Hematopoietic multipotent progenitor cell treated with erythropoietin and hydrocortisone succinate and interleukin-3 and kit ligand, for 17 days (in vitro differentiated cells): ENCODE data around the gene PPP2R1A.
A peak's percentile ranks its signal among the peaks of the same experiment; 100 is the strongest.
"Not testable (repeated sequence)": the region's sequence is repeated elsewhere in the genome, so short reads cannot be mapped to it uniquely, and the experiment has no call there.

Experiments used
- DNase-seq: peaks from one replicate; pipeline ENCODE4 v3.0.0-alpha.2; 2015; ENCODE audit warnings: low spot score

The PPP2R1A gene

DNA sequence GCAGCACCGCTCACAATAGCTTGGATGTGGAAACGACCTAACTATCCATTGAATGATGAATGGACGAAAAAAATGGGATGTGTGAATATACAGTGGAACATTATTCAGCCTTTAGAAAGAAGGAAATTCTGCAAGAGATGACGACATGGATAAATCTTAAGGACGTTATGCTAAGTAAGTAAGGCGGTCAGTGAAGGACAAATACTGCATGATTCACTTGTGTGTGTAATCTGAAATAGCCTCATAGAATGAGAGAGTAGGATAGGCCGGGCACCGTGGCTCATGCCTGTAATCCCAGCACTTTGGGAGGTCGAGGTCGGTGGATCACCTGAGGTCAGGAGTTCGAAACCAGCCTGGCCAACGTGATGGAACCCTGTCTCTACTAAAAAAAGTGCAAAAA is 54.2 kb downstream of the PPP2R1A start:
- no peak for DNase-seq

DNA sequence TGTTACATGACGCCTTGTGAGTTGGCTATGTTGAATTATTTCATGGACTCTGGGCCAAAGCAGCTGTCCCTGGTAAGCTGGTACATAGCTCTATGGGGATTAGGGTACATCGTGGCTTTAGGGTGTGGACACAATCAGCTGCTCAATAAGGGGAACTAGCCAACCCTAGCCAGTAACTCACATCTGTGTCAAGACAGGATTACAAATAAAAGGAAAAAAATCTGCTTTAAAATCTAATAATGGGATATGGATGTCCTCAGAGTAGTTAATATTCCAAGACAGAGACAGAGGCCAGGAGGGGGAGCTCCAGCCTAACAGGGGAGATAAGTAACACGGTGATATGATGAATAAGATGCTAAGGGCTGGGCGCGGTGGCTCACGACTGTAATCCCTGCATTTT is 58.4 kb downstream of the PPP2R1A start:
- DNase-seq, result no peak

DNA sequence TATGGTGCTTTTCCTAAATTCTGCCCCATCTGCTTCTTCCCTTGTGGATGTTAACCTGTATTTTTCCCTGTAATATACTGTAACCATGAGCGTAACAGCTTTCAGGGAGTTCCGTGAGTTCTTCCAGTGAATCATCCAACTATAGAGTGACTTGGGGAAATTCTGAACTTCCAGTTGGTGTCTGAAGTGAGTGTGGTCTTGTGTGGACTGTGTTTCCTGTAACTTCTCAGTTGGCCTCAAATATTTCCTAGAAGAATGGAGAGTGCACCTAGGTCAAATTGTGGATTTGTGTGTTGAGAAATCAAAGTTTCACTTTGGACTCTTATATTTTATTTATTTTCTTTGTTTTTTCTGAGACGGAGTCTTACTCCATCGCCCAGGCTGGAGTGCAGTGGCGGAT is 68.6 kb downstream of the PPP2R1A start:
- no peak for DNase-seq

DNA sequence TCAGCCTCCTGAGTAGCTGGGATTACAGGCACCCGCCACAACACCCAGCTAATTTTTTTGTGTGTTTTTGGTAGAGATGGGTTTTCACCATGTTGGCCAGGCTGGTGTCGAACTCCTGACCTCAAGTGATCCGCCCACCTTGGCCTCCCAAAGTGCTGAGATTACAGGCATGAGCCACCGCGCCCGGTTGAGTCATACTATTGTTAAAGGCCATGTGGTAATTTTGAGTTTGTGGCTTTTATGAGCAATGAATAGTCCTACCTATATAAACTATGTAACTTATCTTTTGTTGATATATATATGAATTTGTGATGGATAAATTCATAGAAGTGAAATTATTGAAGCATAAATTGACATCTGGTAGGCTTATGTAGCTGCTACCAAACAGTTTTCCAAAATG is 75.7 kb downstream of the PPP2R1A start:
- not testable (repeated sequence) for DNase-seq

- DNase-seq, result peak; percentile 83
These were observed 79.7 kb downstream of the PPP2R1A start, which contains the start of gene ZNF766 for GRCh38 chr19:52269338-52270261. Gene ZNF766, plus strand, starts transcription at chr19:52269587. Its CDS starts 27 bp downstream, at chr19:52269614.

GRCh38 chr19:52270266-52270885 is 80.5 kb downstream of the PPP2R1A start:
- DNase-seq, result no peak

- no peak for DNase-seq
These were observed 83.4 kb downstream of the PPP2R1A start for GRCh38 chr19:52273301-52273700.

DNA sequence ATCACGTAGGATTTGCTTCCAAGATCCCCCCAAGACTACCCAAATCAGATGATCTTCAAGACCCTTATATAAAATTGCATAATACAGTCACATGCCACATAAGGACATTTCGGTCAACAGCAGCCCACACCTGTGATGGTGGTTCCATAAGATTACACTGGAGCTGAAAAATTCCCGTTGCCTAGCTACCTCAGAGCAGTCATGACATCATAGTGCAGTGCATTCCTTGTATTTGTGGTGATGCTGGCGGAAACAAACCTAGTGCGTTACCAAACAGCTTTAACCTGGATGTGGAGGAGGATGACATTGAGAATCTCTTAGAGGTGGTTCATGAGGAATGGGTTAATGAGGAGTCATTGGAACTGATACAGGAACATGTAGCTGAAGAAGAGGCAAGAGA is 84.3 kb downstream of the PPP2R1A start:
- DNase-seq, result no peak

DNA sequence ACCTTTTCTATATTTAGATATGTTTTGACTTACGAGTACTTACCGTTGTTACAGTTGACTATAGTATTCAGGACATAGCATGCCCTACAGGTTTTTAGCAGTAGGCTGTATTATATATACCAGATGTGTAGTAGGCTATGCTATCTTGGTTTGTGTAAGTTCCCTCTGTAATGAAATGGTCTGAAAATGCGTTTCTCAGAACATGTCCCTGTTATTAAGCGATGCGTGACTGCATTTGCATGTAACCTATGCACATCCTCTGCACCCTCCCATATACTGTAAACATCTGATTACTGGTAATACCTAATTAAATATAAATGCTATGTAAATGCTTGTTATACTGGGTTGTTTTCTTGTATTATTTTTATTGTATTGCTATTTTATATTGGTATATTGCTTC is 86.1 kb downstream of the PPP2R1A start:
- no peak for DNase-seq

DNA sequence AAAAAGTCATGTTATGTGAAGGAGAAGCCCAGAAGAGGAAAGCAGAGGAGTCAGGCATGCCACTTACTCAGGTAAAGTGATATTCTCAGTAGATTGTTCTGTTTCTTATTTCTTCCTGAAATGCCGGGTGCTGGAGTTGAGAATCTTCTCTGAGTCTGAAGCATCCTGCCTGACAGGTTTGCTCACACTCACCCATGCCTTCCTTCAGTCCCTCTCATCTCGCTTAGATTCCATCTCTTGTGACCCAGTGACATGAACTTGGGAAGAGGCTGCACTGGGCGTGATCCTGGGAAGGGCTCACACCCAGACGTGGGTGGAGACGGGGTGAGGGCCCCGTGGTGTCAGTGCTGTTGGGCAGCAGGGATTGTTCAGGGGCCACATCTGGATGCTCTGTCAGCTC is 87.6 kb downstream of the PPP2R1A start:
- no peak for DNase-seq
